T-helper 17 cell (primary cell): ENCODE data around the gene IL17RB. TPM values are rescaled to one million over a fixed set of nuclear protein-coding genes. Genes with fewer than 3 reads are reported as not detected.

Source experiments
- ATAC-seq: fragments of 150-1000 bp; cut with Tn5 transposase; 2 replicates; pipeline ENCODE4 v1.10.0; 2021; ENCODE audit warnings: mild to moderate bottlenecking, moderate library complexity
- DNase-seq, 3 donors: peaks; one replicate each; pipeline versions ENCODE4 v3.0.0 to v3.0.0-alpha.2; 2020 to 2021
- H3K9me3 ChIP-seq: one replicate; pipeline ENCODE4 v1.7.0; 2013; ENCODE audit warnings: low read length, mild to moderate bottlenecking; ENCODE audit not compliant: control insufficient read depth, poor library complexity, severe bottlenecking
- H3K27ac Mint-ChIP-seq: one replicate; pipeline ENCODE4 v1.8.0; 2022; ENCODE audit warnings: mild to moderate bottlenecking, moderate library complexity, mixed read lengths
- H3K27me3 Mint-ChIP-seq: one replicate; pipeline ENCODE4 v1.8.0; 2022; ENCODE audit warnings: mixed read lengths
- H3K36me3 Mint-ChIP-seq: one replicate; pipeline ENCODE4 v1.8.0; 2022; ENCODE audit warnings: low read depth, mixed read lengths
- H3K4me1 Mint-ChIP-seq: one replicate; pipeline ENCODE4 v1.8.0; 2022; ENCODE audit warnings: mild to moderate bottlenecking, mixed read lengths
- H3K4me3 Mint-ChIP-seq: one replicate; pipeline ENCODE4 v1.8.0; 2022; ENCODE audit warnings: mild to moderate bottlenecking, moderate library complexity, mixed read lengths
- total RNA-seq, 4 donors: library from RNA in 2 of 4; stranded (reverse) in 2 of 4; gene quantifications; one replicate each; pipeline ENCODE4 v1.2.3 and lab custom pipeline; 2022 to 2026

The IL17RB gene
- total RNA-seq, 2 donors from 2014 or later = 0.44 to 0.75 TPM

- Mint-ChIP-seq H3K4me1 (no peaks in the 10 kb centered on the region), H3K27ac (no peak overlapping the region), H3K4me3 (no peak overlapping the region), H3K27me3 (peaks cover 38% of the 10 kb centered on the region), H3K36me3 (no peaks in the 10 kb centered on the region)
- ATAC-seq (no peak), DNase-seq (no peak)
- H3K9me3 ChIP-seq = no peaks in the 10 kb centered on the region
Measured at GRCh38 chr3:53806182-53807116, 39.9 kb upstream of the IL17RB start.

GRCh38 chr3:53807117-53807810 lies 39.1 kb upstream of the IL17RB start:
- H3K27me3 Mint-ChIP-seq = peaks cover 37% of the 10 kb centered on the region
- no peaks in the 10 kb centered on the region for H3K9me3 ChIP-seq
- DNase-seq (no peak), ATAC-seq (no peak)
- H3K4me1 Mint-ChIP-seq = no peaks in the 10 kb centered on the region
- no peak overlapping the region for H3K27ac Mint-ChIP-seq
- H3K36me3 Mint-ChIP-seq = no peaks in the 10 kb centered on the region
- H3K4me3 Mint-ChIP-seq = no peak overlapping the region

GRCh38 chr3:53808496-53808895 lies 37.9 kb upstream of the IL17RB start:
- no peak for DNase-seq
- no peaks in the 10 kb centered on the region for H3K4me1 Mint-ChIP-seq
- H3K9me3 ChIP-seq = no peaks in the 10 kb centered on the region
- H3K4me3 Mint-ChIP-seq = no peak overlapping the region
- ATAC-seq = no peak
- H3K27me3 Mint-ChIP-seq = peaks cover 31% of the 10 kb centered on the region
- H3K36me3 Mint-ChIP-seq = no peaks in the 10 kb centered on the region
- no peak overlapping the region for H3K27ac Mint-ChIP-seq

- peaks cover 31% of the 10 kb centered on the region for H3K27me3 Mint-ChIP-seq
- no peak overlapping the region for H3K4me3 Mint-ChIP-seq
- H3K4me1 Mint-ChIP-seq = no peaks in the 10 kb centered on the region
Measured at GRCh38 chr3:53809267-53809666, 37.1 kb upstream of the IL17RB start.

GRCh38 chr3:53809764-53810400 lies 36.5 kb upstream of the IL17RB start:
- no peaks in the 10 kb centered on the region for H3K9me3 ChIP-seq
- peaks cover 28% of the 10 kb centered on the region for H3K27me3 Mint-ChIP-seq
- no peak overlapping the region for H3K4me3 Mint-ChIP-seq
- no peaks in the 10 kb centered on the region for H3K36me3 Mint-ChIP-seq
- H3K27ac Mint-ChIP-seq = no peak overlapping the region
- DNase-seq = no peak
- H3K4me1 Mint-ChIP-seq = no peaks in the 10 kb centered on the region
- ATAC-seq = no peak

More at GRCh38 chr3:53809267-53809666, 37.1 kb upstream of the IL17RB start:
- no peak for DNase-seq
- H3K9me3 ChIP-seq = no peaks in the 10 kb centered on the region
- no peak for ATAC-seq
- Mint-ChIP-seq H3K36me3 (no peaks in the 10 kb centered on the region), H3K27ac (no peak overlapping the region)

GRCh38 chr3:53811143-53811927 lies 35.0 kb upstream of the IL17RB start:
- no peaks in the 10 kb centered on the region for H3K4me1 Mint-ChIP-seq

GRCh38 chr3:53812434-53812833 lies 33.9 kb upstream of the IL17RB start:
- H3K4me1 Mint-ChIP-seq = no peaks in the 10 kb centered on the region
- ATAC-seq (no peak), DNase-seq (no peak)

More at GRCh38 chr3:53811143-53811927, 35.0 kb upstream of the IL17RB start:
- H3K36me3 Mint-ChIP-seq = no peaks in the 10 kb centered on the region
- peaks cover 21% of the 10 kb centered on the region for H3K27me3 Mint-ChIP-seq
- H3K9me3 ChIP-seq = no peaks in the 10 kb centered on the region
- H3K4me3 Mint-ChIP-seq = no peak overlapping the region
- DNase-seq (no peak), ATAC-seq (no peak)
- no peak overlapping the region for H3K27ac Mint-ChIP-seq

GRCh38 chr3:53813229-53813628 lies 33.1 kb upstream of the IL17RB start:
- no peak overlapping the region for H3K4me3 Mint-ChIP-seq
- no peaks in the 10 kb centered on the region for H3K9me3 ChIP-seq
- H3K36me3 Mint-ChIP-seq = no peaks in the 10 kb centered on the region
- ATAC-seq (no peak), DNase-seq (no peak)
- H3K27me3 Mint-ChIP-seq = peaks cover 14% of the 10 kb centered on the region
- no peak overlapping the region for H3K27ac Mint-ChIP-seq
- no peaks in the 10 kb centered on the region for H3K4me1 Mint-ChIP-seq

More at GRCh38 chr3:53812434-53812833, 33.9 kb upstream of the IL17RB start:
- no peaks in the 10 kb centered on the region for H3K9me3 ChIP-seq
- Mint-ChIP-seq H3K27me3 (peaks cover 12% of the 10 kb centered on the region), H3K4me3 (no peak overlapping the region), H3K36me3 (no peaks in the 10 kb centered on the region), H3K27ac (no peak overlapping the region)

GRCh38 chr3:53813876-53814275 lies 32.5 kb upstream of the IL17RB start:
- H3K36me3 Mint-ChIP-seq = no peaks in the 10 kb centered on the region
- H3K27ac Mint-ChIP-seq = no peak overlapping the region
- H3K9me3 ChIP-seq = no peaks in the 10 kb centered on the region
- peaks cover 12% of the 10 kb centered on the region for H3K27me3 Mint-ChIP-seq
- no peak for DNase-seq
- no peaks in the 10 kb centered on the region for H3K4me1 Mint-ChIP-seq
- H3K4me3 Mint-ChIP-seq = no peak overlapping the region
- ATAC-seq = no peak

- no peak for DNase-seq
- H3K27ac Mint-ChIP-seq = no peak overlapping the region
- H3K9me3 ChIP-seq = no peaks in the 10 kb centered on the region
- H3K27me3 Mint-ChIP-seq = peaks cover 10% of the 10 kb centered on the region
- no peak for ATAC-seq
- H3K4me1 Mint-ChIP-seq = no peaks in the 10 kb centered on the region
- no peaks in the 10 kb centered on the region for H3K36me3 Mint-ChIP-seq
- no peak overlapping the region for H3K4me3 Mint-ChIP-seq
Measured at GRCh38 chr3:53815067-53815466, 31.3 kb upstream of the IL17RB start.

- peaks cover 10% of the 10 kb centered on the region for H3K27me3 Mint-ChIP-seq
- no peaks in the 10 kb centered on the region for H3K4me1 Mint-ChIP-seq
- H3K4me3 Mint-ChIP-seq = no peak overlapping the region
- no peak overlapping the region for H3K27ac Mint-ChIP-seq
- no peaks in the 10 kb centered on the region for H3K9me3 ChIP-seq
- no peaks in the 10 kb centered on the region for H3K36me3 Mint-ChIP-seq
- DNase-seq (no peak), ATAC-seq (no peak)
Measured at GRCh38 chr3:53815651-53816050, 30.7 kb upstream of the IL17RB start.

- DNase-seq (no peak), ATAC-seq (no peak)
- no peaks in the 10 kb centered on the region for H3K36me3 Mint-ChIP-seq
- H3K4me3 Mint-ChIP-seq = no peak overlapping the region
- H3K9me3 ChIP-seq = no peaks in the 10 kb centered on the region
- no peaks in the 10 kb centered on the region for H3K4me1 Mint-ChIP-seq
- H3K27ac Mint-ChIP-seq = no peak overlapping the region
- H3K27me3 Mint-ChIP-seq = peaks cover 10% of the 10 kb centered on the region
Measured at GRCh38 chr3:53816425-53816824, 29.9 kb upstream of the IL17RB start.
